ENCODE measurements around the gene KLK13.

KLK13 gene

DNA sequence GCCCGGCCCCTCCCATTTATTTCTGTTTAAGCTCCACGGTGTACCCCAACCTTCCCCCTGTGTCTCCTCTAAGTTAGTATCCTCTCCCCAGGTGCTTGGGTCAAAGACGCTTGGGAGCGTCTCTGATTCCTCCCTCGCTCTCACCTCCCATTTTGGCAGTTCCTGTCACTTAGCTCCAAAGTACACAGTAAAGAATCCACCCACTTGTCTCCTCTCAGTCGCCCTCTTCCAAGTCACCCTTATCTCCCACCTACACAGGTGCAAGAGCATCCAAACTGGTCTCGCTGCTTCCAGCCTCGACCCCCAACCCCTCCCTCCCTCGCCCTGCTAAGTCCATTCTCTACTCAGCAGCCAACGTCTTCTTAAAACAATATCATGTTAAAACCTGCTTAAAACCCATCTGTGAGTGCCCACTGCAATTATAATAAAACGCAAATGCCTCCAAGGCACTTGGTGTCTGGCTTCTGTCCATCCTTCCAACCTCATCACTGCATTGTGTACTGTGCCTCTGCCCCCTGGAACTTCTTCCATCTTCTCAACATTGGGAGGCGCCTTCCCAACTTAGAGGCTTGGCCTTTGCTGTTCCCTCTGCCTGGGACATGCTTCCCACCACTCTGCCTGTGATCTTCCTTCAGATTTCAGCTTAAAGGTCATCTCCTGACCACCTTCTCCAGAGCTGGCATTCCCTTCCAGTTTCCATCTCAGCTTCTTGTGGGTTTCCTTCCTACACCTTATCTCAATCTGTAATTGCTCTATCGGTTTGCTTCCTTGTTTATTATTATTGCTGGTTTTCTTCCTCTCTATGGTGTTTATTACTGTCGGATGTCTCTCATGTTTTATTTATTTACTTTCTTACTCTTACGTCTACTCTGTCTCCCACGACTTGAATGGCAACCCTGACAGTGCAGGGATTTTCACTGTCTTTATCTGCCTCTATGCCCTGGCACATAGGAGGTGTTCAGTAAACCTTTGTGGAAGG lies 27.3 kb upstream of the KLK13 start:
- DNase-seq = no peak

DNA sequence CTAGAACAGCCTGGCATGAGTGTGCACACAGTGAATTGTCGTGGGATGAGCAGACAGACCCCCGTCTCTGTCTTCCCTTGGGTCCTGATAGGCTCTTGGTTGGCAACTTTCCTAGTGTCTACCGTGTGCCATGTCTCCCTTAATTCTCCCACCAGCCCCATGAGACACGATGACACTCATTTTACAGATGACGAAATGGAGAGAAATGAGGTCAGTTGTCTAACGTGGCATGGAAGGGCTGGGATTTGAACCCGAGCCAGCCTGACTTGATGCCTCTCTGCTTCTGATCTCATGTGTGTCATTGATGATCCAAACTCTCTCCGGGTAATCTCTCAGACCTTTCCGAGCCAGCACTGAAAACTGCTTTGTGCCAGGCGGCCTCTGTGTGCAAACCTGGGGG lies 26.2 kb upstream of the KLK13 start:
- DNase-seq = no peak

DNA sequence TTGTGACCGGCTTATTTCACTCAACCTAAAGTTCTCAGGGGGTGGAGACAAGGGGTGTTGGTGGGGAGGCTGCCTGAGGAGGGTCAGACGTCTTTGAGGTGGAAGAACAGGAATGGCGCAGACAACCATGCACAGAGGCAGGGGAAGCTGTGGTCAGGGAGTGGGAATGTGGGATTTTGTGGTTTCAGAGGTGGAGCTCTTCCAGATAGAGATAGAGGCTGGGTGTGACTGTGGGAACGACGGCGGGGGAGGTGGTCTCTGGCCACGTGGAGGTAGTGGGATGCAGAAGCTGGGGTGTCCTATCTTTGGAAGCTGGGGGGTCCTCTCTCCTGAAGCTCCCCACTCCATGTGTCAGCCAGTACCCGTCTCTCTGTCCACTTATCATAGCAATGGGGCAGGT lies 25.6 kb upstream of the KLK13 start:
- no peak for DNase-seq

DNA sequence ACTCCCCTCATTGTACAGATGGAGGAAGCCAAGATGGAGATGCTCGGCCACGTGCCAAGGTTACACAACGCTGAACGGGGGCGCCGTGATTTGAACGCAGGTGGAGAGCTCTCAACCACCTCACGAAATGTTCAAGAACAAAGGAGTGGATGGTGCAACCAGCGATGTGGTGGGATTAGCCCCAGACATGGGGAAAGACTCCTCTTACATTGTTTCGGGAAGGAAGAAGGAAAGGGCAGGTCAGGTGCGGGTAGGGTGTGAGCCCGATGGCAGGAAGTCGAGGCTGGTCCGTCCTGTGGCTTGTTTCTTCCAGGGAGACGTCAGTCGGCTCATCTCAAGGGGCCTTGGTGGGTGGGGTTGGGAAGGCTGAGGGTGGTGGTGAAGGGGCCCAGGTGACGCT lies 24.9 kb upstream of the KLK13 start:
- DNase-seq = no peak

DNA sequence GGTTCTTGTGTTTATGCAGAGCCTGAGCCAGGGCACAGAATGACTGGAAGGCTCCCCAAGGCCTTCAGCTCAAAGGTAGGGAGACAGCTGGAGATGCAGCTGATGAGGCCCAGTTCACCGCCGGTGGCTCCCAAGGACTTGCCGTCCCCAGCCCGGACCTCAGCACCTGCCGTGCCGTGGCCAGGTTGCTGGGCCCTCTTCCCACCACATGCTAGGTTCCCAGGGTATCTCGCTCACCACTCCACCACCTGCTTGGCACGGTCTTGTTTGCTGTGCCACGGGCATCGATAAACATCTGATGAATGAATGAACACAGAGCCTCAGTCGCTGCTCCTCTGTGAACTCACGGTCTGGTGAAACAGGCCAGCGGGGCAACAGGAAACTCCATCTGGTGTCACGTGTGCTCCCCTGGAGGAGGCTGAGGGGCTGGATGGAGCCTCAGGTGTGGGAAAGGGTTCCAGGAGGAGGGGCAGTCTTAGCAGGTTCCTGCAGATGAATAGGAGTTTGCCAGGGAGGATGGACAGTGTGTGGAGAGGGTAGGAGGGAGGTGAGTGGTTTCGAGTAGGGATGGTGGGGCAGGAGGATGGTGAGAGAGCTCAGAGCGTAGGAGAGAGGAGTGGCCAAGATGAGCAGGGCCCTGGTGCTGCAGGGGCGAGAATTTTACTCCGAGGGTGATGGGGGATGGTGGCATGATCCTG lies 21.4 kb upstream of the KLK13 start:
- DNase-seq = no peak

DNA sequence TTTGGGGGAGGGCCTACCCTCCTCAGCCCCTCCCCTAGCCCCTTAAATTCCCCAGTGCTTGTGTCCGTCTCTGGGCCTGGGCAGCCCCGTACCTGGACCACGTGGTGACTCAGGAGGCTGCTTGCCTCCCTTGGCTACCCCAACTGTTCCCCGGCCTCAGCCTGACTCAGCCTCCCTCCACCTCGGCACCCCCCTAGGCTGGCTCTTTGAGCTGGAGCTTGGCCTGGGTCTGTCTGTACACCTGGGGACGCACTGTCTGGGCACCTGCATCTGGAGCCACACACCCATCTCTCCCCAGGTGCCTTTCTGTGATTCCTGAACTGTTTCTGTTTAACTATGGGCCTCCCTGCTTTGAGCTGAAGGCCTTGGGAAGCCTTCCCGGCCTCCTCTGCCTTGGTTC lies 19.6 kb upstream of the KLK13 start:
- DNase-seq = no peak

DNA sequence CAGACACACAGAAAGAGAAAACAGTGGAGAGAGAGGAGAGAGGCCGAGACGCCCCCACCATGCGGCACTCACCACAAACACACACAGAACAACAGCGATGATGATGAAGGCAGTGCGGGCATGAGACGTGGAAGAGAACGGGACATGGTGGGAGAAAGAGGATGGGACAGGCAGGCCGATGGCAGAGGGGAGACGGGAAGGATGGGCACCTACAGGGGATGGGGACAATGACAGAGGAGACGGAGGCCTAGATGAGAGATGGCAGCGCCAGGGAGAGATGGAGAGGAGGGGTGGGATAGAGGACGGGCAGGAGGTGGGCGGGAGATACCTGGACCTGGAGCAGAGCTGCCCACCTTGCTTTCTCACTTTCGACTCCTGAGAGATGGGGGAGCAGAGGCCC lies 18.9 kb upstream of the KLK13 start:
- no peak for DNase-seq

DNA sequence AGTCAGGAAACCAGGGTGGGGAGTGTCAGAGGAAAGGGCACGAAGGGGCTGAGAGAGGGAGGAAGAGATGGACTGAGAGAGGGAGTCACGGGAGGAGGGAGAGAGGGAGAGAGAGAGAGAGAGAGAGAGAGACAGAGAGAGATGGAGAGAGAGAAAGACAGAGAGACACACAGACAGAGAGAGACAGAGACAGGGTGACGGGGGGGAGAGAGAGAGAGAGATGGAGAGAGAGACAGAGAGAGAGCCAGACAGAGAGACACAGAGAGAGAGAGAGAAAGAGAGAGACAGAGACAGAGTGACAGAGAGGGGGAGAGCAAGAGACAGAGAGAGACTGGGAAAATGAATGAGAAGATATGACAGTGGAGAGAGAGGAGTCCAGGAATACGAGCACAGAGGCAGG lies 18.3 kb upstream of the KLK13 start:
- DNase-seq = no peak

DNA sequence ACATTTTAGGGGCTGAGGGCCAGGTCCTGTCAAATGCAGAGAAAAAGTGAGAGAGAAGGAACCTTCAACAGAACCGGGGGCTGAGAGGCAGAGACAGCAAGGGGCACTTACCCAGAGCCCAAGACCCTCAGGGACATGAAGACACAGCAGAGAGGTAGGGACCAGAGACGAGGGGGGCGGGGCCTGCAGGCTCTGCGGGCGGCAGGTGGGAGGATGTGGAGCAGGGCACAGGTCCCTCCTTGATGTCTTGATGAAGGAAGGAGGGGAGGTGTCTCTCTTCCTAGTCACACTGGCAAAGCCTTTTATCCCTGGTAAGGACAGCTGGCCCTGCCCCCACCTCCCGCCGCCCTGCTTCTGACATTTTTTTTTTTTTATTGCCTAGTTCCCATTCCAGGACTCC lies 17.7 kb upstream of the KLK13 start, which contains the start of gene KLK14:
KLK14 (minus strand) TSS at position 277 of the 400 bp plus-strand sequence; CDS start at position 4, 273 bp downstream.
- no peak for DNase-seq

DNA sequence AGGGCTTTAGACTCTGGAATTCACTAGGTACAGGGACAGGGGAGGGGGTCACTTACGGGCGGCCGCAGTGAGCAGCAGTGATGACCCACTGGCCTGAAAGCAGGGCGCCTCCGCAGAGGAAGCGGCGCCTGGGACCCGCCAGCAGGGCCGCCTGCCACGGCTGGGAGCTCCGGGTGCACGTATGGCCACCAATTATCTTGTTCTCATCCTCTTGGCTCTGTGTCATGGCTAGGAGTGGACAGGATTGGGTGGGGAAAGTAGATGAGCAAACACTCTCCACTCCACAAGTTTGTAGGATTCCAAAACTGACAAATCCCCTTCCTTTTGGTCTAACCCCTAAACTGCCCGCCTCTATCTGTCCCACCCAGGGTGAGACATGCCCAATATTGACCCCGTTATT lies 16.6 kb upstream of the KLK13 start:
- DNase-seq = no peak

DNA sequence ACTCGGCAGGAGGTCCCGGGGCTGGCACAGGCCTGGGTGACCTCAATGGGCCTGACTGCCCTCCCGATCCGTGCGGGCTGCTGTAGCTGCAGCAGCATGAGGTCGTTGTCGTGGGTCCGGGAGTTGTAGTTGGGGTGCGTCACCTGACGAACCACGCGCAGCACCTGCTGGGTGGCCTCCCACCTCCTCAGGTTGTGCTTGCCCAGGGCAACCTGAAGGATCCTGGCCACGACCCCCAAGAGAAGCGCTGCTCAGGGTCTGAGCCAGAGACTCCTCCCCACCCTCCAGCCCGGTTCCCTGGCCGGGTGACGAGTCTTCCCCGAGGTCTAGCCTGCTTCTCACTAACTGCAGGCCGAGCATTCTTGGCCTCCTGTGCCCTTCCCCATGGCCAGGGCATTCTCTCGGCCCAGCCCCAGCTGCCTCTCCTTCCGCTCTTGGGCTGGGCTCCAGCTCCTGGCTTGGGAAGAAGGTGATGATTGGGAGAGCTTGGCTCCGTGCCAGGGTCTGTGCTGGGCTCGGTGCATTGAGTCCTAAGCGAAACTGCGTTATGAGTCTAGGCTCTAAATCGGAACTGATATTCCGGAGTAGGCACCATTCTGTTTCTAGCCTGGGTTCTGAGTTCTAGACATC lies 14.7 kb upstream of the KLK13 start:
- no peak for DNase-seq

DNA sequence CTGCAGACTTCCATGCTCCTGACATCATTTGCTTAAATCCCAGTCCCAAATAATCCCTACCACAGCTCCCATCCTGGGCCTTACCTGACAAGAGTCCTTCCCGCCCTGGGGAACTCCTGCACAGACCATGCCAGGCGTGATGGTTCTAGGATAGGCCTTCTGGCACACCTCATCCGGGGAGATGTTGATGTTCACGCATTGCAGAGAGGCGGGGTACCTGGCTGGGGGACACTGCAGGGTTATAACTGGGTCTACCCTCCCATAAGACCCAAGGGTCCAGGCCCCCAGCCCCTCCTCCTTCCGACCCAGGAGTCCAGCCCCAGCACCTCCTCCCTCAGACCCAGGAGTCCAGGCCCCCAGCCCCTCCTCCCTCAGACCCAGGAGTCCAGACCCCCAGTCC lies 13.8 kb upstream of the KLK13 start:
- DNase-seq = no peak

DNA sequence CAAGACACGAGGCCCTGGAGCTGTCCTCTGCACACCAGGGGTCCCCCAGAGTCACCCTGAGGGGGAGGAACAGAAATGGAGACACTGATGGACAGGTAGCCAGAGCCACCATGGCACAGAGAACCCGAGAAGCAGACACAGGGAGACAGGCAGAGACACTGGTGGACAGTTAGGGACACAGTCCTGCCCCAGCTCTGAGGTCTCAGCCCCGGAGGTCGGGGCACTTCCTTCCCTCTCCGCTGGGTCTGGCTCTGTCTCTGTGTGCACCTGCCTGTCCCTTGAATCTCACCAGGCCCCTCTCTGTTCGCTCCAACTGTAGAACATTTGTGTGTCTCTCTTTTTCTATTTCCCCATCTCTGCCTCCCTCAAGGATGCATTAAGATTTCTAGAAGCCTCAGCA lies 13.2 kb upstream of the KLK13 start:
- DNase-seq = no peak

DNA sequence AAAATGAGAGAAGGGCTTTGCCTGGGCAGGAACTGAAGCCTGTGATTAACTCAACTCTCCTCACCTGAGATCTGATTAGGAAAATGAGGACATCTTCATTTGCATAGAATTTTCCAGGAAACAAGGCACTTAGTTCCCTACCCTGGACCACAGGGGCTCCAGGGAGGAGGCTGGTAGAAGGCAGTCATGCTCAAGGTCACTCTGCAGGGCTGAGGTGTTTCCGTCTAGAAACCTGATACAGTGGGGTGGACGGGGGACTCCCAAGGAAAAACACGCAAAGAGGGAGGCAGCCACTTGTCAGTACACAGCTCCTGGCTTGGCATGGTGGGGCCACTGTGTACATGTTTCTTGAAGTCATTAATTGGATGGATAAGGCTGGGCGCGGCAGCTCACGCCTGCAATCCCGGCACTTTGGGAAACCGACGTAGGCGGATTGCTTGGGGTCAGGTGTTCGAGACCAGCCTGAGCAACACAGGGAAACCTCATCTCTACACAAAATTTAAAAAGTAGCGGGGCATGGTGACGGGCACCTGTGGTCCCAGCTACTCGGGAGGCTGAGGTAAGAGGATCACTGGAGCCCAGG lies 11.8 kb upstream of the KLK13 start:
- DNase-seq = no peak

DNA sequence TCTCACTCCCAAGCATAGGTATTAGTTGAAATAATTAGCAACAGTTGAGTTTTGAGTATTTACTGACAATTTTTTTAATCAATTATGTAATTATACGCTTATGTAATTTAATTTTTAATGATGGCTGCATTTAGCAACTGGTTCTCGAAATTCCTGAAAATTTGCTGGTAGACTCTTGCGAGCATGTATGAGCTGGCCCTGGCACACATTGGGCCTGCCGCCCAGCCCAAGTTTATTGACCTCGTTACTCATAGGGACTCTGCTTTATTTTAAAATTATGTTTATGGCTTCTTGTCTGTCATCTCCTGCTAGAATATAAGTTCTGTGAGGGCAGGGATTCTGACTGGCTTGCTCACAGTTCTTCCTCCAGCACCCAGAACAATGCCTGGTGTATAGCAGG lies 11.1 kb upstream of the KLK13 start:
- DNase-seq = no peak

DNA sequence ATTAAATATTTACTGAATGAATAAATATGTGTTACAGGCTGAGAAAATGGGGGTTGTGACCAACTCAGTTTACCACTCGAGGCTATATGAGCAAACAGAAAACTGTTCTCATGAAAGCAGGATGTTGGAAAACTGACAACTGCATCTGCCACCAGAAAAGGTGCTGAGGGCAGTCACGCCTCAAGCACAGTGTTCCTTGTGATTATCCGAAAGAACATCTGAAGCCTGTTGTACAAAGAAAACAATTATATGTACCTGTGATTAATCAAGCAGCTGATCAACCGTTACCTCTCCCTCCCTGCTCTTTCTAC lies 6.2 kb upstream of the KLK13 start:
- DNase-seq = no peak

DNA sequence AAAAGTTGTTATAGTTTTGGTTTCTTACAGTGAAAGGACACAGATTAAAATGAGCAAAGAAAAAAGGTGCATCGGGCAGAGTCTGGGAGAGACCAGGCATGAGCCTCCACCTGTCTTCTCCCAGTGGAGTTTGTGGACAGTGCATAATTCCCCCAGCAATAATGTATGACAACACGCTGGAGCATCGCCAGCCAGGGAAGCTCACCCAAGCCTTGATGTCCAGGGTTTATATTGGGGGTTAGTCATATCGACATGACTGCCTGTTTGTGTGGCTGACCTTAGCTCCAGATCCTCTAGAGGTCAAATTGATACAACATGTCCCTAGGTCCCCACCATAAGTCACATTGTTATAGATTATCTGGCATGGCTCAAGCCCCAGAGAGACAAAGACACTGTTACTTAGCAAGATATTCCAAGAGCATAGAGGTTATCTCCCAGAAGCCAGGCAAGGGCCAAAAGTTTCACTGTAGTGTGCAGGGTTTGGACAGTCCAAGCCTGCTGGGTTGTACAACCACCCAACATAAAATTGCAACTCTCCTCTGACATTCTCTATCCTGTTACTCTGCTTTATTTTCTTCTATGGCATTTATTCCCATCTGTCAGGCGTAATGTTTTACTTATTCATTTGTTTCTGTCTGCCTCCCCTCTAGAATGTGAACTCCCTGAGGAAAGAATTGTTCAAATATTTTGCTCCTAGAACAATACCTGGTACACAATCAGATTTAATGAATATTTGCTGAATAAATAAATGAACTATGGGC lies 5.6 kb upstream of the KLK13 start:
- DNase-seq = no peak

DNA sequence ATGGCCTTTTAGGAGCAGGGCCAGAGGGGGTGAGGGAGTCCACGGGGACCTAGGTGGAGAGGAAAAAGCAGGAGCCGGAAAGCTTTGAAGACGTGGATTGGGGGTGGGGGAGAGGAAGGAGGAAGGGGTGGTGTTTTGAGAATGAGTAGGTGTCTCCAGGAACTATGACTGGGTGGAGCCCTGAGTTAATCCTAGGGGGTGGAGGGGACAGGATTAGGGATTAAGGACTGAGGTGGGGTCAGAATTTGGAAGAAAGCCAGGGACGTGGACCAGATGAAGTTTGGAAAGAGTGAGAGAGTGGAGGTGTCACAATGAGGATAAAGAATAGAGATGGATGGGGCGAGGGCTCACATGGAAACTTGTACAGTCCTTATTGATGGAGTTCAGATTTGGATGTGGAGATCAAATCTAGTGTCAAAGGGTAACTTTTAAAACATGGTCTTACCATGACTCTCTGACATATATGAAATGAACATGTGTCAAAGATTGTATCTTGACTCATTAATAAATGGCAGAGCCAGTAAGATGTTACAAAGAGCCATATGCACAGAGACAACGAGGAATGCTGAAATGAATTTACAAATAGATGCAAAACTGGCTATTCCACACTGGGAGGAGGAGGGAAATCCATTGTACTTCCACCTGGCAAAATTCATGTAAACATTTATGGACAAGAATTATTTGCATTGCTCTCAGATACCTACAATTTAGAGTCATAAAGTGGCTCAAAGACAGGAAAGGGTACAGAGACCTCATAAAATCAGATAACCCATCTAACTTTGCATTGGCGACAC lies 1.7 kb upstream of the KLK13 start:
- DNase-seq = no peak

DNA sequence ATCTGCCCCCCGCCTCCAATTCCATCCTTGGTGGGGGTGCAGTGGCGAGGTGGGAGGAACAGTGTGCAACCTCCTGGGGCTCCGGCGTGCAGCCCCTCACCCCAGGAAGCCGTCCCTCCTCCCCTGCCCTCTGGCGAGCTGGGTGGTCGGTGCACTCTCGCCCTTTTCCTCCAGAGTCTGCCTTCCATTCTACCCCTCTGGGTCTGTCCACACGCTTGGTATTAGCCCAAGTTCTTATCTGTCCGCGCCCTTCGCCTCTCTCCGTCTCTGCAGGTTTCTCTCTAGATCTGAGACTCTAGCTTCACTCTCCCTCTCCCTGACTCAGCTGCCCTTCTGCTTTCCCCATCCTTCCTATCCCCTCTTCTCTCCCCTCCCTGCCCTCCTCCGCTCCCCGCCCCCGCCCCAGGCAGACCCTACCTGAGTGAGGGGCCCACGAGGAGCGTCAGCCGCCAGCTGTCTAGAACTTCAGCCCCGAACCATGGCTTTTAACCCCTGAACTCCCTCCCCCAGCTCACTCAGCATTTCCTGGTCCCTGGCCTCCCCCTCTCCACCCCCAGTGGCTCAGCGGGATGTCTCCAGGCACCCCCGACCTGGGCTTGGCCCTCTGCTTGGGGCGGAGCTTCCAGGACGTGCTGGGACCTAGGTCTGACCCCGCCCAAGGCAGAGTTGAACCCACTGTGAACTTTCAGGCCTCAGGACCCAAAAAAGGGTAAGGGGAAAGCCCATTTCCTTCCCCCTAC lies 499 bp upstream of the KLK13 start:
- DNase-seq = no peak

DNA sequence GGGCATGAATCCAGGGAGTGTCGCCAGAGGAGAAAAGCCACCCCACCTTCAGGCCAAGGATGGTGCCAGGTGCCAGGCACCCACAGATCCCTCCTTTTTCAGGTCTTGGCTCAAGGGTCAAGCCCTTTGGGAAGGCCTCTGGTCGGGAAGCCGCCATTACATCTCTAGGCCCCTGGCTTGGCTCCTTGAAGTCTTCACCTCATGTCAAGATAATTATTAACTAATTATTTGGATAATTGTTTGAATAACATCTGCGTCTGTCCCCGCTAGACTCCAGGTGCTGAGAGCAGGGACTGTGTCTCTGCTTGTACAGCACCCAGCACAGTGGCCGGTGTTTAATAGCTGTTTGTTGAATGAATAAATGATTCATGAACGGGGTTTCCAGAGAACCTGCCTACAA lies 1.2 kb downstream of the KLK13 start:
- no peak for DNase-seq

DNA sequence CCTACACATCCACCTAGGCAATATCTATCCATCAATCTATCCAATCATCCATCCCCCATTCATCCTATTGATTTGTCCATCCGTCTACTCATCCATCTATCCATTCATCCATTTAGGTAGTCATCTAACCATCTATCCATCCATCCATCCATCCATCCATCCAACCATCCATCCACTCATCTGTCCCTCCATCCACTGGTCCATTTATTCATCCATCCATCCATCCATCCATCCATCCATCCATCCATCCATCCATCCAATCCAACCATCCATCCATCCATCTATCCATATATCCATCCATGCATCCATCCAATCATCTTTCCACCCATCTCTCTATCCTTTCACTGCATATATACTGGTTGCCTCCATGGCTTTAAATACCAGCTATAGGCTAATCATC lies 3.9 kb downstream of the KLK13 start:
- DNase-seq = no peak

Data from SW 1271 (cell line).